HepG2 (cell line): ENCODE data around the gene FGFR4. TPM values are rescaled to one million over a fixed set of nuclear protein-coding genes. Genes with fewer than 3 reads are reported as not detected.

Experiments
- BORCS8-MEF2B ChIP-seq: sonication (generic); formaldehyde crosslinking; IDR thresholded peaks from 2 replicates; pipeline ENCODE4 v1.8.0; 2022; ENCODE audit warnings: mild to moderate bottlenecking, missing genetic modification reagents
- HNRNPH1 ChIP-seq: fragments of 200-400 bp; formaldehyde crosslinking; optimal IDR thresholded peaks from 2 replicates; pipeline ENCODE3; 2017; ENCODE audit warnings: mild to moderate bottlenecking, low read depth, low read length
- HNRNPLL ChIP-seq: fragments of 200-400 bp; formaldehyde crosslinking; IDR thresholded peaks from 2 replicates; pipeline ENCODE4 v1.6.1; 2017; ENCODE audit warnings: mild to moderate bottlenecking, low read depth, low read length; ENCODE audit not compliant: poor library complexity, severe bottlenecking
- KAT8 ChIP-seq: IDR thresholded peaks from 2 replicates; pipeline ENCODE4 v1.6.1; 2016; ENCODE audit warnings: missing genetic modification reagents, missing compliant biosample characterization
- KDM3A ChIP-seq: IDR thresholded peaks from 2 replicates; pipeline ENCODE4 v1.6.1; 2018; ENCODE audit warnings: low read depth, missing compliant biosample characterization
- MTA1 ChIP-seq: sonication (generic); formaldehyde crosslinking; IDR thresholded peaks from 2 replicates; pipeline ENCODE4 v1.4.0; 2020; ENCODE audit warnings: missing genetic modification reagents, mild to moderate bottlenecking, borderline replicate concordance
- NCOR1 ChIP-seq: fragments of 200-600 bp; sonication (generic); IDR thresholded peaks from 2 replicates; pipeline ENCODE4 v1.7.0; 2017; ENCODE audit warnings: antibody characterized with exemption, low read length, borderline replicate concordance
- REPIN1 ChIP-seq: sonication (generic); formaldehyde crosslinking; IDR thresholded peaks from 2 replicates; pipeline ENCODE4 v1.8.0; 2022; ENCODE audit warnings: missing genetic modification reagents, low read depth, mild to moderate bottlenecking, borderline replicate concordance
- TBX2 ChIP-seq: sonication (generic); formaldehyde crosslinking; IDR thresholded peaks from 2 replicates; pipeline ENCODE4 v1.5.0; 2020; ENCODE audit warnings: missing genetic modification reagents, mild to moderate bottlenecking, borderline replicate concordance
- ZNF333 ChIP-seq: sonication (generic); formaldehyde crosslinking; IDR thresholded peaks from 2 replicates; pipeline ENCODE4 v1.4.0; 2020; ENCODE audit warnings: mild to moderate bottlenecking, missing genetic modification reagents, borderline replicate concordance
- ZNF451 ChIP-seq: sonication (generic); formaldehyde crosslinking; IDR thresholded peaks from 2 replicates; pipeline ENCODE4 v1.5.0; 2020; ENCODE audit warnings: mild to moderate bottlenecking, missing genetic modification reagents
- ZNF556 ChIP-seq: sonication (generic); formaldehyde crosslinking; IDR thresholded peaks from 2 replicates; pipeline ENCODE4 v1.4.0; 2020; ENCODE audit warnings: mild to moderate bottlenecking, missing genetic modification reagents, borderline replicate concordance
- polyA plus RNA-seq, 8 experiments: library from polyadenylated mRNA; depleted of rRNA in 3 of 8; stranded (reverse) in 7 of 8; unstranded in 1 of 8; fragments of >200 nt; fragmentation: Illumina TruSeq in 4 of 8; extraction: Trizol in 4 of 8; gene quantifications; 2 replicates each; pipeline versions ENCODE4 v1.2.1 to v1.2.3, GENCODE V29; 2011 to 2016; ENCODE audit warnings: low read depth in 4 of 8, missing spikeins in 1 of 8, mixed read lengths in 1 of 8; ENCODE audit not compliant: insufficient read depth in 1 of 8
- total RNA-seq, 5 experiments: library from RNA; depleted of rRNA; stranded (reverse); fragments of >200 nt; fragmentation: Illumina TruSeq; extraction: Trizol; gene quantifications; 2 replicates each; pipeline ENCODE4 v1.2.3, GENCODE V29; 2016; ENCODE audit warnings: low read depth in 1 of 5
- TF ChIP-seq, protein P1 (sequence below): sonication (generic); formaldehyde crosslinking; IDR thresholded peaks from 2 replicates; pipeline ENCODE4 v1.5.0; 2020; ENCODE audit warnings: mild to moderate bottlenecking, missing genetic modification reagents, borderline replicate concordance
- TF ChIP-seq, protein P2 (sequence below): sonication (generic); formaldehyde crosslinking; IDR thresholded peaks from 2 replicates; pipeline ENCODE4 v1.4.0; 2020; ENCODE audit warnings: missing genetic modification reagents, borderline replicate concordance
- TF ChIP-seq, protein P3 (sequence below), 2 experiments: sonication (generic) in 1 of 2; formaldehyde crosslinking in 1 of 2; IDR thresholded peaks; 2 replicates each; pipeline versions ENCODE4 v1.5.1 to v1.6.1; 2011 to 2020; ENCODE audit warnings: borderline replicate concordance in 1 of 2, low read depth in 1 of 2, low read length in 1 of 2, mild to moderate bottlenecking in 1 of 2, missing genetic modification reagents in 1 of 2, moderate library complexity in 1 of 2

Gene FGFR4
- total and polyA plus RNA-seq, 2 of the 13 experiments (the other 11 are each of a cell fraction or from before 2014, with no cell fraction given), result 129 to 219 TPM

DNA sequence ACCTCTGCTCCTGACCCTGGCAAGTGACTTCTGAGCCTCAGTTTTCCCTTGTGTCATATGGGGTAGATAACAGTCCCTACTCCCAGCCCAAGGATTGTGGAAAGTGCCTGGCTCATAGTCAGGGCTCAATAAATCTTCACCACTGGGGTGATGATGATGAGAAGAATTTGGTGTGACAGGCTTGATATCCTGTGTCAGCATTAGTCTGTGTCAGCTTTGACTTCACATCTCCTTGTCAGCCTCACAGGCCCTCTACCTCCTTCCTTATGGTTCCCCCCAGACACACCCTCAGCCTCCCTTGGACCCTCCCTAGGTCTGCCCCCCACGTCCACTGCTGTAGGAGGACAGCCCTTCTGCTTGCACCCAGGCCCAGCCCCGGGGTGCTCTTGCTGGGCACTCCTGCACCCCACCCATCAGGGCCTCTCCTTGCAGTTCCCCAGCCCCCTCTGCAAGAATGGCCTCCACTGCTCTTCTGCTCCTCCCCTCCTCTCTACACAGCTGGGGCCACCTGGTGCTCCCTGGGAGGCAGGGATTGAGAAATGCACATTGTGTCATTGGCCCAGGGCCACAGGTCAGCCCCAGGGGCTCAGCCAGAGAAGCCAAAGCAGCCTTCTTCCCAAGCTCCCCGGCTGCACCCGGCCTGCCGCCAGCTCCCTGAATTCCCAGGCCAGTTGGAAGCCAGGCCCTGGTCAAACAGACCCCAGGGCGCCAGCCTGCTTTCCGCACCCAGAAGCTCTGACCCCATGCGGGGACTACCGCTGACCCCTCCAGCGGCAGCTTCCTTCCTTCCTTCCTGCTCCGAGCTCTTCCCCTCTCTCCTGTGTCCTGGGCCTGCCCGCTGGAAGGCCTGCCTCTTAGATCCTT lies 7.7 kb downstream of the FGFR4 start (continued):
- TF ChIP-seq, protein P1, sequence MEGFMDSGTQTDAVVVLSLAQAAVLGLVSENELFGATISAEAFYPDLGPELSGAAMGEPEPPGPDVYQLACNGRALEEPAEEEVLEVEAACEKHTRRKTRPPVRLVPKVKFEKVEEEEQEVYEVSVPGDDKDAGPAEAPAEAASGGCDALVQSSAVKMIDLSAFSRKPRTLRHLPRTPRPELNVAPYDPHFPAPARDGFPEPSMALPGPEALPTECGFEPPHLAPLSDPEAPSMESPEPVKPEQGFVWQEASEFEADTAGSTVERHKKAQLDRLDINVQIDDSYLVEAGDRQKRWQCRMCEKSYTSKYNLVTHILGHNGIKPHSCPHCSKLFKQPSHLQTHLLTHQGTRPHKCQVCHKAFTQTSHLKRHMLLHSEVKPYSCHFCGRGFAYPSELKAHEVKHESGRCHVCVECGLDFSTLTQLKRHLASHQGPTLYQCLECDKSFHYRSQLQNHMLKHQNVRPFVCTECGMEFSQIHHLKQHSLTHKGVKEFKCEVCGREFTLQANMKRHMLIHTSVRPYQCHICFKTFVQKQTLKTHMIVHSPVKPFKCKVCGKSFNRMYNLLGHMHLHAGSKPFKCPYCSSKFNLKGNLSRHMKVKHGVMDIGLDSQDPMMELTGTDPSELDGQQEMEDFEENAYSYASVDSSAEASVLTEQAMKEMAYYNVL, result peak; percentile 54; the same call in 1 of the 2 replicates
- TF ChIP-seq KDM3A (CRISPR knock-in tag), result peak; percentile 58; the same call in 1 of the 2 replicates
- TF ChIP-seq MTA1 (CRISPR knock-in tag), result peak; percentile 80; the same call in 1 of the 2 replicates
- TF ChIP-seq ZNF556 (CRISPR knock-in tag), result peak; percentile 52; the same call in 1 of the 2 replicates
- TF ChIP-seq HNRNPLL, result peak; percentile 32
- TF ChIP-seq KAT8, result peak; percentile 45; the same call in 1 of the 2 replicates
- TF ChIP-seq, protein P2, sequence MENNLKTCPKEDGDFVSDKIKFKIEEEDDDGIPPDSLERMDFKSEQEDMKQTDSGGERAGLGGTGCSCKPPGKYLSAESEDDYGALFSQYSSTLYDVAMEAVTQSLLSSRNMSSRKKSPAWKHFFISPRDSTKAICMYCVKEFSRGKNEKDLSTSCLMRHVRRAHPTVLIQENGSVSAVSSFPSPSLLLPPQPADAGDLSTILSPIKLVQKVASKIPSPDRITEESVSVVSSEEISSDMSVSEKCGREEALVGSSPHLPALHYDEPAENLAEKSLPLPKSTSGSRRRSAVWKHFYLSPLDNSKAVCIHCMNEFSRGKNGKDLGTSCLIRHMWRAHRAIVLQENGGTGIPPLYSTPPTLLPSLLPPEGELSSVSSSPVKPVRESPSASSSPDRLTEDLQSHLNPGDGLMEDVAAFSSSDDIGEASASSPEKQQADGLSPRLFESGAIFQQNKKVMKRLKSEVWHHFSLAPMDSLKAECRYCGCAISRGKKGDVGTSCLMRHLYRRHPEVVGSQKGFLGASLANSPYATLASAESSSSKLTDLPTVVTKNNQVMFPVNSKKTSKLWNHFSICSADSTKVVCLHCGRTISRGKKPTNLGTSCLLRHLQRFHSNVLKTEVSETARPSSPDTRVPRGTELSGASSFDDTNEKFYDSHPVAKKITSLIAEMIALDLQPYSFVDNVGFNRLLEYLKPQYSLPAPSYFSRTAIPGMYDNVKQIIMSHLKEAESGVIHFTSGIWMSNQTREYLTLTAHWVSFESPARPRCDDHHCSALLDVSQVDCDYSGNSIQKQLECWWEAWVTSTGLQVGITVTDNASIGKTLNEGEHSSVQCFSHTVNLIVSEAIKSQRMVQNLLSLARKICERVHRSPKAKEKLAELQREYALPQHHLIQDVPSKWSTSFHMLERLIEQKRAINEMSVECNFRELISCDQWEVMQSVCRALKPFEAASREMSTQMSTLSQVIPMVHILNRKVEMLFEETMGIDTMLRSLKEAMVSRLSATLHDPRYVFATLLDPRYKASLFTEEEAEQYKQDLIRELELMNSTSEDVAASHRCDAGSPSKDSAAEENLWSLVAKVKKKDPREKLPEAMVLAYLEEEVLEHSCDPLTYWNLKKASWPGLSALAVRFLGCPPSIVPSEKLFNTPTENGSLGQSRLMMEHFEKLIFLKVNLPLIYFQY (CRISPR knock-in tag), result peak; percentile 30; the same call in 1 of the 2 replicates
- peak; percentile 89 for TF ChIP-seq REPIN1 (CRISPR knock-in tag)
- TF ChIP-seq TBX2 (CRISPR knock-in tag), result peak; percentile 32; the same call in 1 of the 2 replicates
- no peak for TF ChIP-seq HNRNPH1
- TF ChIP-seq, protein P3, sequence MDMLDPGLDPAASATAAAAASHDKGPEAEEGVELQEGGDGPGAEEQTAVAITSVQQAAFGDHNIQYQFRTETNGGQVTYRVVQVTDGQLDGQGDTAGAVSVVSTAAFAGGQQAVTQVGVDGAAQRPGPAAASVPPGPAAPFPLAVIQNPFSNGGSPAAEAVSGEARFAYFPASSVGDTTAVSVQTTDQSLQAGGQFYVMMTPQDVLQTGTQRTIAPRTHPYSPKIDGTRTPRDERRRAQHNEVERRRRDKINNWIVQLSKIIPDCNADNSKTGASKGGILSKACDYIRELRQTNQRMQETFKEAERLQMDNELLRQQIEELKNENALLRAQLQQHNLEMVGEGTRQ (IDR thresholded peaks at IDR 0.05; ENCODE audit: low read depth, low read length), result no peak
- TF ChIP-seq, protein P3 (CRISPR knock-in tag; IDR thresholded peaks at IDR 0.05; ENCODE audit: borderline replicate concordance), result no peak
- TF ChIP-seq ZNF451 (CRISPR knock-in tag), result 0 out of 2 replicates have a peak, but pooled peaks have one; percentile 29
- peak; percentile 75; the same call in 1 of the 2 replicates for TF ChIP-seq ZNF333 (CRISPR knock-in tag)
- peak; percentile 83 for TF ChIP-seq BORCS8-MEF2B (CRISPR knock-in tag)
- TF ChIP-seq NCOR1, result peak; percentile 33; the same call in 1 of the 2 replicates
